GM21447 (cell line): ENCODE measurements around the gene ZNF467.

Source experiments
- ATAC-seq: cut with Tn5 transposase; IDR thresholded peaks from one replicate; pipeline ENCODE4 v1.9.1; 2021; ENCODE audit not compliant: unreplicated experiment

Gene ZNF467

GRCh38 chr7:149729586-149729982 lies 43.8 kb downstream of the ZNF467 start:
- no peak for ATAC-seq

- ATAC-seq, result no peak
Measured at GRCh38 chr7:149728491-149729375, 44.7 kb downstream of the ZNF467 start.

GRCh38 chr7:149727899-149728476 lies 45.4 kb downstream of the ZNF467 start:
- no peak for ATAC-seq

- ATAC-seq, result no peak
Measured at GRCh38 chr7:149727053-149727898, 46.1 kb downstream of the ZNF467 start.

GRCh38 chr7:149725916-149726315 lies 47.5 kb downstream of the ZNF467 start:
- ATAC-seq, result no peak

GRCh38 chr7:149725426-149725821 lies 48.0 kb downstream of the ZNF467 start:
- no peak for ATAC-seq

GRCh38 chr7:149724661-149725425 lies 48.5 kb downstream of the ZNF467 start:
- ATAC-seq, result no peak

- ATAC-seq, result no peak
Measured at GRCh38 chr7:149723795-149724495, 49.4 kb downstream of the ZNF467 start.

- no peak for ATAC-seq
Measured at GRCh38 chr7:149723082-149723767, 50.2 kb downstream of the ZNF467 start.

- no peak for ATAC-seq
Measured at GRCh38 chr7:149722356-149722957, 50.9 kb downstream of the ZNF467 start.

- ATAC-seq, result no peak
Measured at GRCh38 chr7:149721084-149721601, 52.2 kb downstream of the ZNF467 start.

- ATAC-seq, result peak; percentile 47
Measured at GRCh38 chr7:149720372-149721083, 52.9 kb downstream of the ZNF467 start.

- ATAC-seq, result peak; percentile 48
Measured at GRCh38 chr7:149719912-149720335, 53.5 kb downstream of the ZNF467 start.

GRCh38 chr7:149719050-149719899 lies 54.1 kb downstream of the ZNF467 start:
- ATAC-seq, result no peak

- no peak for ATAC-seq
Measured at GRCh38 chr7:149718730-149719049, 54.7 kb downstream of the ZNF467 start.

GRCh38 chr7:149717481-149717880 lies 55.9 kb downstream of the ZNF467 start:
- ATAC-seq, result no peak

- ATAC-seq, result no peak
Measured at GRCh38 chr7:149716932-149717307, 56.5 kb downstream of the ZNF467 start.
